Stimulated activated CD4-positive, alpha-beta T cell treated with anti-CD3 and anti-CD28 coated beads, Interleukin-15, amount 100 ng/mL, for 24 hours (primary cell): ENCODE data around the gene MICAL2.

Experiments used
- DNase-seq: peaks from one replicate; pipeline ENCODE4 v3.0.0-alpha.2; 2020

The MICAL2 gene

GRCh38 chr11:12174128-12174476 is 63.7 kb downstream of the MICAL2 start:
- DNase-seq: no peak

GRCh38 chr11:12174477-12175143 is 64.2 kb downstream of the MICAL2 start:
- DNase-seq: no peak

- DNase-seq: peak; percentile 60
These were observed 65.4 kb downstream of the MICAL2 start for GRCh38 chr11:12175694-12176241.

GRCh38 chr11:12176410-12176809 is 66.0 kb downstream of the MICAL2 start:
- DNase-seq: no peak

- DNase-seq: no peak
These were observed 67.4 kb downstream of the MICAL2 start for GRCh38 chr11:12177739-12178338.

- DNase-seq: peak; percentile 25
These were observed 68.6 kb downstream of the MICAL2 start for GRCh38 chr11:12179019-12179418.

- no peak for DNase-seq
These were observed 69.1 kb downstream of the MICAL2 start for GRCh38 chr11:12179531-12179930.

GRCh38 chr11:12180257-12181205 is 70.1 kb downstream of the MICAL2 start:
- DNase-seq: no peak

GRCh38 chr11:12182302-12182675 is 71.9 kb downstream of the MICAL2 start:
- DNase-seq: no peak

- no peak for DNase-seq
These were observed 72.5 kb downstream of the MICAL2 start for GRCh38 chr11:12182676-12183541.

- DNase-seq: no peak
These were observed 73.6 kb downstream of the MICAL2 start for GRCh38 chr11:12183827-12184620.

GRCh38 chr11:12184699-12185098 is 74.3 kb downstream of the MICAL2 start:
- DNase-seq: no peak

GRCh38 chr11:12185106-12185690 is 74.8 kb downstream of the MICAL2 start:
- DNase-seq: no peak

GRCh38 chr11:12185914-12186313 is 75.5 kb downstream of the MICAL2 start:
- DNase-seq: no peak

GRCh38 chr11:12186701-12187100 is 76.3 kb downstream of the MICAL2 start:
- DNase-seq: no peak

GRCh38 chr11:12187399-12187798 is 77.0 kb downstream of the MICAL2 start:
- peak; percentile 68 for DNase-seq

GRCh38 chr11:12188548-12189317 is 78.3 kb downstream of the MICAL2 start:
- no peak for DNase-seq

GRCh38 chr11:12189543-12190235 is 79.3 kb downstream of the MICAL2 start:
- DNase-seq: peak; percentile 49

GRCh38 chr11:12190511-12190910 is 80.1 kb downstream of the MICAL2 start:
- no peak for DNase-seq
